Right lobe of liver (tissue), 4 donors: ENCODE data around the gene CCL21.

Source experiments
- POLR2A ChIP-seq: fragments of 450-650 bp; IDR thresholded peaks from one replicate; pipeline ENCODE4 v1.6.1; 2017; ENCODE audit warnings: antibody characterized with exemption, mild to moderate bottlenecking
- TF ChIP-seq, protein P1 (sequence below), 4 donors: fragments of 200-600 bp in 3 of 4; fragments of 450-650 bp in 1 of 4; IDR thresholded peaks; one replicate each; pipeline versions ENCODE4 v1.5.1 to v1.8.0; 2016 to 2022; ENCODE audit warnings: antibody characterized with exemption in 4 of 4, mild to moderate bottlenecking in 2 of 4
- donor health status: DM: no; HTN: no; CAD: no.
- donor health status: DM: no; HTN: no; CAD: no.
- donor health status: DM: no; HTN: yes; CAD: no.

- TF ChIP-seq, protein P1, sequence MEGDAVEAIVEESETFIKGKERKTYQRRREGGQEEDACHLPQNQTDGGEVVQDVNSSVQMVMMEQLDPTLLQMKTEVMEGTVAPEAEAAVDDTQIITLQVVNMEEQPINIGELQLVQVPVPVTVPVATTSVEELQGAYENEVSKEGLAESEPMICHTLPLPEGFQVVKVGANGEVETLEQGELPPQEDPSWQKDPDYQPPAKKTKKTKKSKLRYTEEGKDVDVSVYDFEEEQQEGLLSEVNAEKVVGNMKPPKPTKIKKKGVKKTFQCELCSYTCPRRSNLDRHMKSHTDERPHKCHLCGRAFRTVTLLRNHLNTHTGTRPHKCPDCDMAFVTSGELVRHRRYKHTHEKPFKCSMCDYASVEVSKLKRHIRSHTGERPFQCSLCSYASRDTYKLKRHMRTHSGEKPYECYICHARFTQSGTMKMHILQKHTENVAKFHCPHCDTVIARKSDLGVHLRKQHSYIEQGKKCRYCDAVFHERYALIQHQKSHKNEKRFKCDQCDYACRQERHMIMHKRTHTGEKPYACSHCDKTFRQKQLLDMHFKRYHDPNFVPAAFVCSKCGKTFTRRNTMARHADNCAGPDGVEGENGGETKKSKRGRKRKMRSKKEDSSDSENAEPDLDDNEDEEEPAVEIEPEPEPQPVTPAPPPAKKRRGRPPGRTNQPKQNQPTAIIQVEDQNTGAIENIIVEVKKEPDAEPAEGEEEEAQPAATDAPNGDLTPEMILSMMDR (IDR thresholded peaks at IDR 0.05): no peak
- TF ChIP-seq POLR2A: no peak
These were observed 5.8 kb upstream of the CCL21 start for GRCh38 chr9:34715639-34716215.
